Astrocyte (in vitro differentiated cells and primary cell): ENCODE results near the gene MAEA. TPM values are rescaled to one million over a fixed set of nuclear protein-coding genes. Genes with fewer than 3 reads are reported as not detected.

ENCODE experiments used
- DNase-seq: peaks from one replicate; pipeline ENCODE4 v3.0.0-alpha.2; 2010; ENCODE audit warnings: low read depth
- FAIRE-seq: peaks from 2 replicates; lab custom pipeline; 2011; peaks lifted over from hg19 to GRCh38; lab: Jason Lieb, UNC
- H2AFZ ChIP-seq: 2 replicates; pipeline ENCODE4 v1.6.0; 2012; ENCODE audit warnings: low read depth, low read length, inconsistent platforms
- H3K27ac ChIP-seq: 2 replicates; pipeline ENCODE4 v1.5.1; 2011; ENCODE audit warnings: low read depth, low read length, inconsistent platforms
- H3K27me3 ChIP-seq: 2 replicates; pipeline ENCODE4 v1.6.0; 2011; ENCODE audit warnings: low read length, inconsistent platforms; ENCODE audit not compliant: insufficient read depth
- H3K36me3 ChIP-seq: 2 replicates; pipeline ENCODE4 v1.5.1; 2011; ENCODE audit warnings: low read length, inconsistent platforms; ENCODE audit not compliant: insufficient read depth
- H3K4me1 ChIP-seq: 2 replicates; pipeline ENCODE4 v1.5.1; 2011; ENCODE audit warnings: low read length, inconsistent platforms; ENCODE audit not compliant: insufficient read depth
- H3K4me2 ChIP-seq: 2 replicates; pipeline ENCODE4 v1.6.0; 2012; ENCODE audit warnings: low read length, inconsistent platforms
- H3K4me3 ChIP-seq: 2 replicates; pipeline ENCODE4 v1.5.1; 2011; ENCODE audit warnings: low read depth, mild to moderate bottlenecking, low read length, inconsistent platforms; ENCODE audit not compliant: insufficient read depth
- H3K79me2 ChIP-seq: 2 replicates; pipeline ENCODE4 v1.6.0; 2012; ENCODE audit warnings: mild to moderate bottlenecking, low read length, inconsistent platforms; ENCODE audit not compliant: insufficient read depth
- H3K9ac ChIP-seq: 2 replicates; pipeline ENCODE4 v1.6.0; 2012; ENCODE audit warnings: mild to moderate bottlenecking, low read length, inconsistent platforms
- H3K9me3 ChIP-seq: 2 replicates; pipeline ENCODE4 v1.5.1; 2012; ENCODE audit warnings: low read depth, mild to moderate bottlenecking, low read length, inconsistent platforms; ENCODE audit not compliant: insufficient read depth
- H4K20me1 ChIP-seq: 2 replicates; pipeline ENCODE4 v1.6.0; 2012; ENCODE audit warnings: low read length, inconsistent platforms; ENCODE audit not compliant: insufficient read depth
- H3K27ac Mint-ChIP-seq: one replicate; pipeline ENCODE4 v1.8.0; 2021; ENCODE audit warnings: mild to moderate bottlenecking, mixed read lengths; ENCODE audit not compliant: unreplicated experiment
- H3K27me3 Mint-ChIP-seq: one replicate; pipeline ENCODE4 v1.8.0; 2021; ENCODE audit warnings: low read depth, mixed read lengths; ENCODE audit not compliant: unreplicated experiment
- H3K36me3 Mint-ChIP-seq: one replicate; pipeline ENCODE4 v1.8.0; 2021; ENCODE audit warnings: low read depth, mixed read lengths; ENCODE audit not compliant: unreplicated experiment
- H3K4me1 Mint-ChIP-seq: one replicate; pipeline ENCODE4 v1.8.0; 2021; ENCODE audit warnings: low read depth, mixed read lengths; ENCODE audit not compliant: unreplicated experiment
- H3K4me3 Mint-ChIP-seq: one replicate; pipeline ENCODE4 v1.8.0; 2021; ENCODE audit warnings: mild to moderate bottlenecking, moderate library complexity, mixed read lengths; ENCODE audit not compliant: unreplicated experiment
- H3K9me3 Mint-ChIP-seq: one replicate; pipeline ENCODE4 v1.8.0; 2021; ENCODE audit warnings: mild to moderate bottlenecking, mixed read lengths; ENCODE audit not compliant: unreplicated experiment
- EZH2 ChIP-seq: IDR thresholded peaks from 2 replicates; pipeline ENCODE4 v1.6.1; 2012; ENCODE audit warnings: mild to moderate bottlenecking, low read length, inconsistent platforms; ENCODE audit not compliant: insufficient read depth
- total RNA-seq: library from RNA; stranded (reverse); gene quantifications from 2 replicates; pipeline ENCODE4 v1.2.1, GENCODE V29; 2021
- TF ChIP-seq, protein P1 (sequence below): IDR thresholded peaks from 2 replicates; pipeline ENCODE4 v1.5.1; 2011; ENCODE audit warnings: low read depth, mild to moderate bottlenecking, inconsistent platforms, low read length, moderate library complexity; ENCODE audit not compliant: insufficient read depth

The MAEA gene
- total RNA-seq, 1 donor from 2014 or later: 79.3 TPM

DNA sequence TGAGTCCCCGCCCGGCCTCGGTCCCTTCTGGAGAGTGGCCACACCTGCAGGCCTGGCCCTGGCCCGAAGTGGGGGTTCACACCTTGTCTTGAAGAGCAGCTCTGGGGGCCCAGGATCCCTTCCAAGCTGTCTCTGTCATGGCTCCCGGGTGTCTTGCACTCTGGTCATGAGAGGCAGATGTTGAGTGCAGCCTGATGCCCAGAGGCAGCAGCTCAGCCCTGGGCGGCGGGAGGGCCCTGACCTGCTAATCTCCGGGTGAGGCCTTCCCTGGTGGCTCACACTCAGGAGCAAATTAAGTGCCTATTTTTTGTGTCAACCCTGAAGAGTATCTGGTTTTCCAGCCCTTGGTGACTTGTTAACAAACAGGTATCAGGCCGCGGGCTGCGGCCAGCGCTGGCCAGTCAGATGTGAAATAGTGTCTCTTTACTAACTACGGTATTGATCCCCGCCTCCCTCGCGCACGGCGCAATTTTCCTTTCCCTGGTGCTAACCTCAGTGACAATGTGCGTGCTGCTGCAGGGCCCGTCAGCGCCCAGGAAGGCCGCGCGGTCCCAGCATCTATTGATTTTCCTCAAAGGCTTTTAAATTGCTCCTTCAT lies 92.4 kb downstream of the MAEA start:
- Mint-ChIP-seq H3K27me3 (no peaks in the 10 kb centered on the region), H3K27ac (no peak overlapping the region), H3K9me3 (no peaks in the 10 kb centered on the region), H3K4me3 (no peak overlapping the region), H3K36me3 (peaks cover 8% of the 10 kb centered on the region), H3K4me1 (no peaks in the 10 kb centered on the region)
- no peaks in the 10 kb centered on the region for H4K20me1 ChIP-seq
- no peaks in the 10 kb centered on the region for H3K36me3 ChIP-seq
- no peak overlapping the region for H3K9ac ChIP-seq
- no peak overlapping the region for H3K4me3 ChIP-seq
- H3K4me2 ChIP-seq: no peak overlapping the region
- no peak for FAIRE-seq
- H3K79me2 ChIP-seq: no peaks in the 10 kb centered on the region
- no peak overlapping the region for H2AFZ ChIP-seq
- no peak for DNase-seq
- H3K27me3 ChIP-seq: no peaks in the 10 kb centered on the region
- TF ChIP-seq, protein P1, sequence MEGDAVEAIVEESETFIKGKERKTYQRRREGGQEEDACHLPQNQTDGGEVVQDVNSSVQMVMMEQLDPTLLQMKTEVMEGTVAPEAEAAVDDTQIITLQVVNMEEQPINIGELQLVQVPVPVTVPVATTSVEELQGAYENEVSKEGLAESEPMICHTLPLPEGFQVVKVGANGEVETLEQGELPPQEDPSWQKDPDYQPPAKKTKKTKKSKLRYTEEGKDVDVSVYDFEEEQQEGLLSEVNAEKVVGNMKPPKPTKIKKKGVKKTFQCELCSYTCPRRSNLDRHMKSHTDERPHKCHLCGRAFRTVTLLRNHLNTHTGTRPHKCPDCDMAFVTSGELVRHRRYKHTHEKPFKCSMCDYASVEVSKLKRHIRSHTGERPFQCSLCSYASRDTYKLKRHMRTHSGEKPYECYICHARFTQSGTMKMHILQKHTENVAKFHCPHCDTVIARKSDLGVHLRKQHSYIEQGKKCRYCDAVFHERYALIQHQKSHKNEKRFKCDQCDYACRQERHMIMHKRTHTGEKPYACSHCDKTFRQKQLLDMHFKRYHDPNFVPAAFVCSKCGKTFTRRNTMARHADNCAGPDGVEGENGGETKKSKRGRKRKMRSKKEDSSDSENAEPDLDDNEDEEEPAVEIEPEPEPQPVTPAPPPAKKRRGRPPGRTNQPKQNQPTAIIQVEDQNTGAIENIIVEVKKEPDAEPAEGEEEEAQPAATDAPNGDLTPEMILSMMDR: no peak
- no peak for TF ChIP-seq EZH2
- H3K4me1 ChIP-seq: no peaks in the 10 kb centered on the region
- H3K27ac ChIP-seq: no peak overlapping the region
- no peaks in the 10 kb centered on the region for H3K9me3 ChIP-seq

DNA sequence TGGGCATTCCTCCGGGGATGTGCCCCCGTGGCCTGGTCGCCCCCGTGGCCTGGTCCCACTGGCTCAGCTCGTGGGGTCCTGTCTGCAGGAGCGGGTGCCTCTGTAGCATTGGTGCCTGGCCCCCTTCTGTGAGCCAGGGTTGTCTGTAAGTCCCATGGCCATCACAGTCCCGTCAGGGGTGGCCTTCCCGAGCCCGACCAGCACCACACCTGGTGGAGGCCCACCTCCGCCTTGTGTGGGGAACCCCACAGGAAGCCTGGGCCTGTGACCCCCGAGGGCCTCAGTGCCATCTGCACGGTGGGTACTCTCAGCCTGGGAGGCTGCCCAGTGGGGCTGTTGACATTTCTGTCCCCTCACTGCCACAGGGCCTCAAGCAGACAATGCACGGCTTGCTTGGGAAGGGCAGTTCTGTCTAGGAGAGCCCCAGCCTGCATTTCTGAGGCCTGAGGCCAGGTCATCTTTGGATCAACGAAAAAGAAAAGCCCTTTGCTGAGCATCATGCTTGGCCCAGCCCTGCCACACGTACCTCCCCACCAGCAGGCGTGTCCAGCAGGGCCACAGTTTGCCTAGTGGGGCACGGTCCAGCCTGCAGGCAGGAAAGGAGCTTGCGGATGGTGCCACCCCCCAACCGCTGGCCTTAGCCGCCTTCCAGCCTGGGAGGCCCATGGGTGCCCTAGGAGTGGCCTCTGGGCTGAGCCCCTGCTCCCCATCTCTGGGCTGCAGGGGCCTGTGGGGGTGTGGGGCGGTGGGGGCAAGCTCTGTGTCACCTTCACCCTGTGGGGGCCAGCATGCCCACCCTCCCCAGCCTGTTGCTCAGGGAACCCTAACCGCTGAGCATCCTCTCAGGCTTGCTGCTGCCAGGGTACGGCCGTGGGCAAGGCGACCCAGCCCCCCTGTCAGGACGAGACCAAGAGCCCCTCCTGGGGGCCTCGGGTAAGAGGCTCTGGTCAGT lies 93.4 kb downstream of the MAEA start:
- DNase-seq: no peak

More for the DNA sequence above, 93.4 kb downstream of the MAEA start:
- H3K79me2 ChIP-seq: no peaks in the 10 kb centered on the region
- H3K4me3 ChIP-seq: no peak overlapping the region
- Mint-ChIP-seq H3K4me3 (no peak overlapping the region), H3K36me3 (peaks cover 14% of the 10 kb centered on the region), H3K27ac (no peak overlapping the region), H3K9me3 (peaks cover 5% of the 10 kb centered on the region), H3K27me3 (no peaks in the 10 kb centered on the region), H3K4me1 (no peaks in the 10 kb centered on the region)
- H3K4me1 ChIP-seq: no peaks in the 10 kb centered on the region
- no peaks in the 10 kb centered on the region for H3K27me3 ChIP-seq
- H3K9ac ChIP-seq: no peak overlapping the region
- no peaks in the 10 kb centered on the region for H3K36me3 ChIP-seq
- no peaks in the 10 kb centered on the region for H3K9me3 ChIP-seq
- TF ChIP-seq, protein P1: no peak
- TF ChIP-seq EZH2: no peak
- FAIRE-seq: no peak
- no peak overlapping the region for H3K27ac ChIP-seq
- H4K20me1 ChIP-seq: no peaks in the 10 kb centered on the region
- H3K4me2 ChIP-seq: no peak overlapping the region
- H2AFZ ChIP-seq: no peak overlapping the region
